Fibroblast of lung (primary cell): ENCODE data around the gene NCK2.

Source experiments
- EZH2 ChIP-seq: IDR thresholded peaks from 2 replicates; pipeline ENCODE4 v1.5.1; 2012; ENCODE audit warnings: low read length, control low read depth, mild to moderate bottlenecking; ENCODE audit errors: missing control alignments
- TF ChIP-seq, protein P1 (sequence below), 2 donors: IDR thresholded peaks in 1 of 2; conservative IDR thresholded peaks in 1 of 2; 1 replicate in 1 of 2; 2 replicates in 1 of 2; pipeline ENCODE4 v1.5.1; 2011 to 2012; ENCODE audit warnings: low read length in 2 of 2, control low read depth in 1 of 2, inconsistent platforms in 1 of 2, low read depth in 1 of 2, mild to moderate bottlenecking in 1 of 2

DNA sequence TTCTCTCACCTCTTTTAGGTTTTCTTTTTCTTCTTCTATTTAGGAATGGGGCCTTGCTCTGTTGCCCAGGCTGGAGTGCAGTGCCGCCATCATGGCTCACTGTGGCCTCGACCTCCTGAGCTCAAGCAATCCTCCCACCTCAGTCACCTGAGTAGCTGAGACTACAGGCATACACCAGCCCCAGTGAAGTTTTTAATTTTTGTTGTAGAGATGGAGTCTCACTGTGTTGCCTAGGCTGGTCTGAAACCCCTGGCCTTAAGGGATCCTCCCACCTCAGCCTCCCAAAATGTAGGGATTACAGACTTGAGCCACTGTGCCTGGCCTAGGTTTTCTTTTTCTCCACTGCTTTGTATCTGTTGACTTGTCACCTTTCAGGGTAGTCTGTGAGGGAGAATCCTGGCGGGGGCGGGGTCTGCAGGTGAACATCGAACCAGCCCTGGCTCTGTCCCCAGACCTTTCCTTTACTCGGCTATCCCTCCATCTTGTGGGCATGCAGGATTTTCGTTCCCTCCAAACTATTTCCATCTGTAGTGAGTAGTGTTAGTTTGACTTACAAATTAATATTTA, 21.7 kb downstream of the NCK2 start:
- TF ChIP-seq, protein P1, sequence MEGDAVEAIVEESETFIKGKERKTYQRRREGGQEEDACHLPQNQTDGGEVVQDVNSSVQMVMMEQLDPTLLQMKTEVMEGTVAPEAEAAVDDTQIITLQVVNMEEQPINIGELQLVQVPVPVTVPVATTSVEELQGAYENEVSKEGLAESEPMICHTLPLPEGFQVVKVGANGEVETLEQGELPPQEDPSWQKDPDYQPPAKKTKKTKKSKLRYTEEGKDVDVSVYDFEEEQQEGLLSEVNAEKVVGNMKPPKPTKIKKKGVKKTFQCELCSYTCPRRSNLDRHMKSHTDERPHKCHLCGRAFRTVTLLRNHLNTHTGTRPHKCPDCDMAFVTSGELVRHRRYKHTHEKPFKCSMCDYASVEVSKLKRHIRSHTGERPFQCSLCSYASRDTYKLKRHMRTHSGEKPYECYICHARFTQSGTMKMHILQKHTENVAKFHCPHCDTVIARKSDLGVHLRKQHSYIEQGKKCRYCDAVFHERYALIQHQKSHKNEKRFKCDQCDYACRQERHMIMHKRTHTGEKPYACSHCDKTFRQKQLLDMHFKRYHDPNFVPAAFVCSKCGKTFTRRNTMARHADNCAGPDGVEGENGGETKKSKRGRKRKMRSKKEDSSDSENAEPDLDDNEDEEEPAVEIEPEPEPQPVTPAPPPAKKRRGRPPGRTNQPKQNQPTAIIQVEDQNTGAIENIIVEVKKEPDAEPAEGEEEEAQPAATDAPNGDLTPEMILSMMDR (conservative IDR thresholded peaks at IDR 0.05 in 1 of 2, IDR thresholded peaks at IDR 0.05 in 1 of 2; ENCODE audit: low read depth in 1 of 2, low read length in 2 of 2): no peak
- TF ChIP-seq EZH2: no peak
